Keratinocyte (primary cell): Measurements from ENCODE around the gene ZNF670. TPM values are rescaled to one million over a fixed set of nuclear protein-coding genes. Genes with fewer than 3 reads are reported as not detected.

Source experiments
- DNase-seq: peaks from one replicate; pipeline ENCODE4 v3.0.0-alpha.2; 2011; ENCODE audit warnings: low read depth, missing footprints, low spot score
- FAIRE-seq: peaks from 2 replicates; lab custom pipeline; 2011; peaks lifted over from hg19 to GRCh38; lab: Jason Lieb, UNC
- H2AFZ ChIP-seq: 2 replicates; pipeline ENCODE4 v1.6.0; 2012; ENCODE audit warnings: low read length, control low read depth, inconsistent platforms; ENCODE audit not compliant: control insufficient read depth
- H3K27ac ChIP-seq: 2 replicates; pipeline ENCODE4 v1.5.1; 2011; ENCODE audit warnings: low read length; ENCODE audit not compliant: control insufficient read depth, insufficient read depth
- H3K27me3 ChIP-seq: 3 replicates; pipeline ENCODE4 v1.6.0; 2011; ENCODE audit warnings: low read length; ENCODE audit not compliant: control insufficient read depth, insufficient read depth; ENCODE audit errors: extremely low read depth
- H3K36me3 ChIP-seq, 2 experiments: 2 replicates in 1 of 2; 3 replicates in 1 of 2; pipeline ENCODE4 v1.5.1; 2011; ENCODE audit warnings: low read length in 2 of 2, mild to moderate bottlenecking in 1 of 2; ENCODE audit not compliant: control insufficient read depth in 2 of 2, insufficient read depth in 2 of 2; ENCODE audit errors: extremely low read depth in 1 of 2
- H3K4me1 ChIP-seq: 3 replicates; pipeline ENCODE4 v1.5.1; 2011; ENCODE audit warnings: low read length; ENCODE audit not compliant: control insufficient read depth, insufficient read depth; ENCODE audit errors: extremely low read depth
- H3K4me2 ChIP-seq: 3 replicates; pipeline ENCODE4 v1.6.0; 2011; ENCODE audit warnings: low read depth, low read length; ENCODE audit not compliant: control insufficient read depth, insufficient read depth; ENCODE audit errors: extremely low read depth
- H3K4me3 ChIP-seq, 3 experiments: fragments of 200-600 bp in 1 of 3; sonication (generic) in 1 of 3; 2 replicates in 2 of 3; 3 replicates in 1 of 3; pipeline ENCODE4 v1.5.1; 2011 to 2016; ENCODE audit warnings: low read length in 3 of 3, mild to moderate bottlenecking in 3 of 3, control low read depth in 2 of 3, inconsistent platforms in 1 of 3, low read depth in 1 of 3, mixed read lengths in 1 of 3, mixed run types in 1 of 3, moderate library complexity in 1 of 3; ENCODE audit not compliant: control insufficient read depth in 2 of 3, insufficient read depth in 2 of 3; ENCODE audit errors: extremely low read depth in 1 of 3
- H3K79me2 ChIP-seq: 2 replicates; pipeline ENCODE4 v1.6.0; 2012; ENCODE audit warnings: low read length; ENCODE audit not compliant: control insufficient read depth, insufficient read depth
- H3K9ac ChIP-seq: 3 replicates; pipeline ENCODE4 v1.6.0; 2011; ENCODE audit warnings: low read length; ENCODE audit not compliant: control insufficient read depth, insufficient read depth; ENCODE audit errors: extremely low read depth
- H3K9me1 ChIP-seq: 3 replicates; pipeline ENCODE4 v1.6.0; 2011; ENCODE audit warnings: low read length; ENCODE audit not compliant: control insufficient read depth, insufficient read depth; ENCODE audit errors: extremely low read depth
- H3K9me3 ChIP-seq: 2 replicates; pipeline ENCODE4 v1.5.1; 2012; ENCODE audit warnings: low read depth, low read length; ENCODE audit not compliant: control insufficient read depth
- H4K20me1 ChIP-seq: 3 replicates; pipeline ENCODE4 v1.6.0; 2011; ENCODE audit warnings: low read length; ENCODE audit not compliant: control insufficient read depth, insufficient read depth; ENCODE audit errors: extremely low read depth
- EZH2 ChIP-seq: IDR thresholded peaks from one replicate; pipeline ENCODE4 v1.6.1; 2012; ENCODE audit warnings: inconsistent platforms, mild to moderate bottlenecking, low read length, moderate library complexity
- dilution Hi-C: fragments of 300-500 bp; cut with MboI; formaldehyde crosslinking; loops from one replicate; pipeline ENCODE4 v1.7.0; 2020; ENCODE audit warnings: low sequenced_read_pairs; ENCODE audit not compliant: extremely low pct_ligation_motif_present
- polyA plus RNA-seq, 5 experiments: library from polyadenylated mRNA; depleted of rRNA in 3 of 5; stranded (reverse) in 3 of 5; stranded (forward) in 1 of 5; unstranded in 1 of 5; fragments of >200 nt; gene quantifications; 1 replicate in 1 of 5; 2 replicates in 3 of 5; 3 replicates in 1 of 5; pipeline versions ENCODE4 v1.2.1 to v1.2.3, GENCODE V29; 2011 to 2012; ENCODE audit warnings: missing spikeins in 2 of 5, low read depth in 1 of 5, low replicate concordance in 1 of 5
- TF ChIP-seq, protein P1 (sequence below), 3 experiments: IDR thresholded peaks in 1 of 3; conservative IDR thresholded peaks in 1 of 3; optimal IDR thresholded peaks in 1 of 3; 2 replicates in 2 of 3; 3 replicates in 1 of 3; pipeline versions ENCODE3 to v1.5.1; 2011; ENCODE audit warnings: low read length in 3 of 3, mild to moderate bottlenecking in 3 of 3, moderate library complexity in 2 of 3, control low read depth in 1 of 3, inconsistent platforms in 1 of 3; ENCODE audit not compliant: insufficient read depth in 2 of 3; ENCODE audit errors: extremely low read depth in 1 of 3

Gene ZNF670
- polyA plus RNA-seq, 1 donor (not counting 4 experiments of a cell fraction or from before 2014, with no cell fraction given), result 3.6 TPM

DNA sequence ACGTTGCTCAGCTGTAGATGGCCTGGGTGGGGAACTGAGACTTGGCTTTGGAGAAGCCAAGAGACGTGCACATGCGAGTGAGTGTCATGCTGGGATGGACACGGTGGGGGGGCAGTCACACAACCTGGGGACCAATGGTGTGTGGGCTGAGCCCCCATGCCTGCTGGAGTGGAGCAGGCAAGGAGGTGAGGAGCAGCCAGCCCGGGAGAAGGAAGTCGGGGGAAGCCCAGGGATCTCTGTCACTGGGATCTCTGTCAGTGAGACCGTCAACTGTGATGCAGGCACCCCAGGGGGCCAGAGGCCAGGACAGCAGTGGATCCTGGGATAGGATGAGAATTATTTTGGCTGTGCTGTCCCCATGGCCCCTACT lies 36.5 kb upstream of the ZNF670 start:
- dilution Hi-C loops, result no loop called here
- H3K79me2 ChIP-seq, result no peaks in the 10 kb centered on the region
- no peak for FAIRE-seq
- H3K4me3 ChIP-seq, result no peak overlapping the region
- DNase-seq, result no peak
- H3K9me1 ChIP-seq, result no peaks in the 10 kb centered on the region
- no peaks in the 10 kb centered on the region for H3K36me3 ChIP-seq
- no peaks in the 10 kb centered on the region for H3K9me3 ChIP-seq
- TF ChIP-seq, protein P1, sequence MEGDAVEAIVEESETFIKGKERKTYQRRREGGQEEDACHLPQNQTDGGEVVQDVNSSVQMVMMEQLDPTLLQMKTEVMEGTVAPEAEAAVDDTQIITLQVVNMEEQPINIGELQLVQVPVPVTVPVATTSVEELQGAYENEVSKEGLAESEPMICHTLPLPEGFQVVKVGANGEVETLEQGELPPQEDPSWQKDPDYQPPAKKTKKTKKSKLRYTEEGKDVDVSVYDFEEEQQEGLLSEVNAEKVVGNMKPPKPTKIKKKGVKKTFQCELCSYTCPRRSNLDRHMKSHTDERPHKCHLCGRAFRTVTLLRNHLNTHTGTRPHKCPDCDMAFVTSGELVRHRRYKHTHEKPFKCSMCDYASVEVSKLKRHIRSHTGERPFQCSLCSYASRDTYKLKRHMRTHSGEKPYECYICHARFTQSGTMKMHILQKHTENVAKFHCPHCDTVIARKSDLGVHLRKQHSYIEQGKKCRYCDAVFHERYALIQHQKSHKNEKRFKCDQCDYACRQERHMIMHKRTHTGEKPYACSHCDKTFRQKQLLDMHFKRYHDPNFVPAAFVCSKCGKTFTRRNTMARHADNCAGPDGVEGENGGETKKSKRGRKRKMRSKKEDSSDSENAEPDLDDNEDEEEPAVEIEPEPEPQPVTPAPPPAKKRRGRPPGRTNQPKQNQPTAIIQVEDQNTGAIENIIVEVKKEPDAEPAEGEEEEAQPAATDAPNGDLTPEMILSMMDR (optimal IDR thresholded peaks at IDR 0.05 in 1 of 3, IDR thresholded peaks at IDR 0.05 in 1 of 3, conservative IDR thresholded peaks at IDR 0.05 in 1 of 3; ENCODE audit: extremely low read depth in 1 of 3, insufficient read depth in 2 of 3, low read length in 3 of 3), result no peak
- no peak for TF ChIP-seq EZH2
- peaks cover 7% of the 10 kb centered on the region for H3K4me1 ChIP-seq
- H3K9ac ChIP-seq, result no peak overlapping the region
- H2AFZ ChIP-seq, result no peak overlapping the region
- no peaks in the 10 kb centered on the region for H4K20me1 ChIP-seq
- peaks cover 15% of the 10 kb centered on the region for H3K27me3 ChIP-seq
- no peak overlapping the region for H3K4me2 ChIP-seq
- no peak overlapping the region for H3K27ac ChIP-seq

DNA sequence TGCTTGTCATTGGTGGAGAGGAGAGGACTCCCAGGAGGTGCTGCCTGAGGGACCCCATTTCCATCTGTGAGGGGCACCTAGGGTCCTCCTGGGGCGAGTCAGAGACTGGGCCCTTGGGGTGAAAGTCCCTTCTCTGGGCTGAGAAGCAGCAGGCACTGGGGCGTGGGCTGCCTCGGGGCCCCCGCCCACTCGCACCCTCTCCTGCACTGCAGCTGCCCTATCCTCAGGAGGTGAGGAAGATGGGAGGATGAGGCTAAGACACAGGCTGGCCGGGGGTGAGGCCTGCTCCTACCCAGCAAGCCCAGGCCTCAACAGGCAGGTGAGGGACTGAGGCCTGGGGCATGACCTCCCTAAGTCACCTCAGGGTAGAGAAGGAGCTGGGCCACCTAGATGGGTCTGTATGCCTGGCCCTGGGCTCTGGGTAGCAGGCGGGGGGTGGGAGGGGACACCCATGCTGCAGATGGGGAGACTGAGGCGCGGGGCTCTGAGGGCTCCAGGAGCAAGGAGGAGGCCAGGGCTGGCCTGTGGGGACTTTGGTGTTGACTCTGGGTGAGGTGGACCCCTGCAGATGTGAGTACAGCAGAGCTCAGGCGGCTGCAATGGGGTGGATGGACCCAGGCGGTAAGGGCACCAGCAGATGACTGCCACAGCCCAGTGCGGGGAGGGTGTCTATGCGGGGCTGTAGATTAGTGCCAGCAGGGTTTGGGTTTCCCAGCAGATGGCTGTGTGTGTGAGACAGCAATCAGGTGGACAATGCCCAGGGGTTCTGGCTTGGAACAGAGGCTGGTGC lies 35.9 kb upstream of the ZNF670 start:
- no peak overlapping the region for H3K9ac ChIP-seq
- no peaks in the 10 kb centered on the region for H4K20me1 ChIP-seq
- no peaks in the 10 kb centered on the region for H3K79me2 ChIP-seq
- no peak overlapping the region for H3K4me2 ChIP-seq
- no peak for TF ChIP-seq EZH2
- TF ChIP-seq, protein P1 (optimal IDR thresholded peaks at IDR 0.05 in 1 of 3, IDR thresholded peaks at IDR 0.05 in 1 of 3, conservative IDR thresholded peaks at IDR 0.05 in 1 of 3; ENCODE audit: extremely low read depth in 1 of 3, insufficient read depth in 2 of 3, low read length in 3 of 3), result no peak
- no peak overlapping the region for H3K27ac ChIP-seq
- no peak overlapping the region for H2AFZ ChIP-seq
- peaks cover 7% of the 10 kb centered on the region for H3K4me1 ChIP-seq
- DNase-seq (no peak), FAIRE-seq (no peak)
- no peaks in the 10 kb centered on the region for H3K9me1 ChIP-seq
- no peaks in the 10 kb centered on the region for H3K9me3 ChIP-seq
- no peak overlapping the region for H3K4me3 ChIP-seq
- peaks cover 15% of the 10 kb centered on the region for H3K27me3 ChIP-seq
- dilution Hi-C loops, result no loop called here
- no peaks in the 10 kb centered on the region for H3K36me3 ChIP-seq
